ENCODE results near the gene ZNF184. TPM values are rescaled to one million over a fixed set of nuclear protein-coding genes. Genes with fewer than 3 reads are reported as not detected.

Gene ZNF184
- total and polyA plus RNA-seq, 9 of the 15 experiments (the other 6 are each of a cell fraction or from before 2014, with no cell fraction given) = 7.6 to 22.2 (median 12.8) TPM

DNA sequence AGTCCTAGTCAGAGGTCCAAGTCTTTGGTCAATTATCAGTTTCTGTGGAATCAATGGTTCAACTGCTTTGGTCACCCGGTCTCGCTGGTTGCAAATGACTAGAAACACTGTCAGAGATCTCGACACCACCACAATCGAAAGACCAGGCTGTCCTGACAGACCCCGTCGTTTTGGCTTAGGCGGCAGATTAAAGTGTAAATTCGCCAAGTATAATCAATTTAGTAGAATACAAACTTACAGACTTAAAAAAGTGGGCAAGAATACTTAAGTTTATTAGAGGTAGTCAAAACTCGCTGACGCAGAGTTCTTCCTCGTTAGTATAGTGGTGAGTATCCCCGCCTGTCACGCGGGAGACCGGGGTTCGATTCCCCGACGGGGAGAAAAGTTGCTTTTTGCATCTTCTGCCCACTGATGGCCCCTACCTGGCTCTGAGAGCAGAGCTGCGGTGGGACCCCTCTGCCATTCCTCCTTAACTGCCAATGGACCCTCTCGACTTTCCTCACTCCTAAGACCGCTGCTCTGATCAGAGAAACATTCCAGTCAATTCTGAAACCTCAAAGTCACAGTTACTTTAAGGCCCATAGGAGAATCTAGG lies 30.6 kb upstream of the ZNF184 start (continued):
- TF ChIP-seq BRF1 (IDR thresholded peaks at IDR 0.05; ENCODE audit: borderline replicate concordance, extremely low read depth, insufficient read length) (peak; percentile 23), ZEB2 (IDR thresholded peaks at IDR 0.05) (no peak), RCOR1 (IDR thresholded peaks at IDR 0.05; ENCODE audit: borderline replicate concordance in 1 of 2, low read depth in 2 of 2, low read length in 2 of 2) (peak in 1 of 2 experiments; percentile 55; a peak in 1 of 4 replicates), ZNF445 (CRISPR knock-in tag; IDR thresholded peaks at IDR 0.05; ENCODE audit: low read depth) (no peak), MTA1 (IDR thresholded peaks at IDR 0.05; ENCODE audit: borderline replicate concordance) (peak; percentile 30; the same call in 1 of the 2 replicates), ZNF780A (CRISPR knock-in tag; IDR thresholded peaks at IDR 0.05) (no peak), ARID3A (IDR thresholded peaks at IDR 0.05; ENCODE audit: borderline replicate concordance, low read depth, low read length) (no peak), CBX3 (IDR thresholded peaks at IDR 0.05; ENCODE audit: borderline replicate concordance in 1 of 2, low read length in 2 of 2) (peak in 1 of 2 experiments; percentile 42; a peak in 1 of 3 replicates), TGIF2 (CRISPR knock-in tag; IDR thresholded peaks at IDR 0.05) (0 out of 2 replicates have a peak, but pooled peaks have one; percentile 57), TAF1 (IDR thresholded peaks at IDR 0.05; ENCODE audit: control insufficient read depth, extremely low read depth, insufficient read depth, low read length, severe bottlenecking) (no peak), FOXP1 (CRISPR knock-in tag; IDR thresholded peaks at IDR 0.05) (no peak), SMARCA5 (IDR thresholded peaks at IDR 0.05) (peak; percentile 73), SMARCE1 (IDR thresholded peaks at IDR 0.05) (no peak), ZC3H11A (IDR thresholded peaks at IDR 0.05; ENCODE audit: low read depth, low read length) (no peak), HEY1 (CRISPR knock-in tag; IDR thresholded peaks at IDR 0.05; ENCODE audit: borderline replicate concordance) (no peak; the same call in 1 of the 2 replicates), MYNN (IDR thresholded peaks at IDR 0.05) (0 out of 2 replicates have a peak, but pooled peaks have one; percentile 34), MYNN (CRISPR knock-in tag; IDR thresholded peaks at IDR 0.05) (no peak), GATAD2B (IDR thresholded peaks at IDR 0.05; ENCODE audit: borderline replicate concordance) (peak; percentile 27; the same call in 1 of the 2 replicates)
- TF ChIP-seq, protein P1, sequence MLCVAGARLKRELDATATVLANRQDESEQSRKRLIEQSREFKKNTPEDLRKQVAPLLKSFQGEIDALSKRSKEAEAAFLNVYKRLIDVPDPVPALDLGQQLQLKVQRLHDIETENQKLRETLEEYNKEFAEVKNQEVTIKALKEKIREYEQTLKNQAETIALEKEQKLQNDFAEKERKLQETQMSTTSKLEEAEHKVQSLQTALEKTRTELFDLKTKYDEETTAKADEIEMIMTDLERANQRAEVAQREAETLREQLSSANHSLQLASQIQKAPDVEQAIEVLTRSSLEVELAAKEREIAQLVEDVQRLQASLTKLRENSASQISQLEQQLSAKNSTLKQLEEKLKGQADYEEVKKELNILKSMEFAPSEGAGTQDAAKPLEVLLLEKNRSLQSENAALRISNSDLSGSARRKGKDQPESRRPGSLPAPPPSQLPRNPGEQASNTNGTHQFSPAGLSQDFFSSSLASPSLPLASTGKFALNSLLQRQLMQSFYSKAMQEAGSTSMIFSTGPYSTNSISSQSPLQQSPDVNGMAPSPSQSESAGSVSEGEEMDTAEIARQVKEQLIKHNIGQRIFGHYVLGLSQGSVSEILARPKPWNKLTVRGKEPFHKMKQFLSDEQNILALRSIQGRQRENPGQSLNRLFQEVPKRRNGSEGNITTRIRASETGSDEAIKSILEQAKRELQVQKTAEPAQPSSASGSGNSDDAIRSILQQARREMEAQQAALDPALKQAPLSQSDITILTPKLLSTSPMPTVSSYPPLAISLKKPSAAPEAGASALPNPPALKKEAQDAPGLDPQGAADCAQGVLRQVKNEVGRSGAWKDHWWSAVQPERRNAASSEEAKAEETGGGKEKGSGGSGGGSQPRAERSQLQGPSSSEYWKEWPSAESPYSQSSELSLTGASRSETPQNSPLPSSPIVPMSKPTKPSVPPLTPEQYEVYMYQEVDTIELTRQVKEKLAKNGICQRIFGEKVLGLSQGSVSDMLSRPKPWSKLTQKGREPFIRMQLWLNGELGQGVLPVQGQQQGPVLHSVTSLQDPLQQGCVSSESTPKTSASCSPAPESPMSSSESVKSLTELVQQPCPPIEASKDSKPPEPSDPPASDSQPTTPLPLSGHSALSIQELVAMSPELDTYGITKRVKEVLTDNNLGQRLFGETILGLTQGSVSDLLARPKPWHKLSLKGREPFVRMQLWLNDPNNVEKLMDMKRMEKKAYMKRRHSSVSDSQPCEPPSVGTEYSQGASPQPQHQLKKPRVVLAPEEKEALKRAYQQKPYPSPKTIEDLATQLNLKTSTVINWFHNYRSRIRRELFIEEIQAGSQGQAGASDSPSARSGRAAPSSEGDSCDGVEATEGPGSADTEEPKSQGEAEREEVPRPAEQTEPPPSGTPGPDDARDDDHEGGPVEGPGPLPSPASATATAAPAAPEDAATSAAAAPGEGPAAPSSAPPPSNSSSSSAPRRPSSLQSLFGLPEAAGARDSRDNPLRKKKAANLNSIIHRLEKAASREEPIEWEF (CRISPR knock-in tag; IDR thresholded peaks at IDR 0.05) = peak; percentile 94
- TF ChIP-seq, protein P2, sequence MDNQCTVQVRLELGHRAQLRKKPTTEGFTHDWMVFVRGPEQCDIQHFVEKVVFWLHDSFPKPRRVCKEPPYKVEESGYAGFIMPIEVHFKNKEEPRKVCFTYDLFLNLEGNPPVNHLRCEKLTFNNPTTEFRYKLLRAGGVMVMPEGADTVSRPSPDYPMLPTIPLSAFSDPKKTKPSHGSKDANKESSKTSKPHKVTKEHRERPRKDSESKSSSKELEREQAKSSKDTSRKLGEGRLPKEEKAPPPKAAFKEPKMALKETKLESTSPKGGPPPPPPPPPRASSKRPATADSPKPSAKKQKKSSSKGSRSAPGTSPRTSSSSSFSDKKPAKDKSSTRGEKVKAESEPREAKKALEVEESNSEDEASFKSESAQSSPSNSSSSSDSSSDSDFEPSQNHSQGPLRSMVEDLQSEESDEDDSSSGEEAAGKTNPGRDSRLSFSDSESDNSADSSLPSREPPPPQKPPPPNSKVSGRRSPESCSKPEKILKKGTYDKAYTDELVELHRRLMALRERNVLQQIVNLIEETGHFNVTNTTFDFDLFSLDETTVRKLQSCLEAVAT (IDR thresholded peaks at IDR 0.05) = no peak

Measured in K562 (cell line).